Measurements from ENCODE around the gene MAST3.
"Not testable (repeated sequence)": the region's sequence is repeated elsewhere in the genome, so short reads cannot be mapped to it uniquely, and the experiment has no call there.

Gene MAST3

DNA sequence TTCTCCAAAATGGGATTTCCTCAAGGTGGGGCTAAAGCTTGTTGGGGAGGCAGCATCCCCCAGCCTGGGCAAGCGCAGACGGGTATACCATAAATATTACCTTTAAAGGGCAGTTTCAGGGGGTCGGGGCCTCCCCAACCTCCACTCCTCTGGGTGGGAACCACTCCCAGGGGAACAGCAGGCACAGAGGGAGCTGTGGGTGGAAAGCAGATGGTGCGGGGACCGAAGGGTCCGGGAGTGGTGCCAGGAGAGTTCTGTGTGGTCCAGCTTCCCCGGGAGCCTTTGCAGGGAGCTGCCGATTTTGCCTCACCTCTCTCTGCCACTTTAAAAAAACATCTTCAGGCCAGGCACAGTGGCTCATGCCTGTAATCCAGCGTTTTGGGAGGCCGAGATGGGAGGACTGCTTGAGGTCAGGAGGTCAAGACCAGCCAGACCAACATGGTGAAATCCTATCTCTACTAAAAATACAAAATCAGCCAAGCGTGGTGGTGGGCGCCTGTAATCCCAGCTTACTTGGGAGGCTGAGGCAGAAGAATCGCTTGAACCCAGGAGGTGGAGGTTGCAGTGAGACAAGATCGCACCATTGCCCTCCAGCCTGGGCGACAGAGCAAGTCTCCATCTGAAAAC is 5.5 kb downstream of the MAST3 start:
- no peak for DNase-seq (ENCODE audit: low read depth)
- TF ChIP-seq, protein P1, sequence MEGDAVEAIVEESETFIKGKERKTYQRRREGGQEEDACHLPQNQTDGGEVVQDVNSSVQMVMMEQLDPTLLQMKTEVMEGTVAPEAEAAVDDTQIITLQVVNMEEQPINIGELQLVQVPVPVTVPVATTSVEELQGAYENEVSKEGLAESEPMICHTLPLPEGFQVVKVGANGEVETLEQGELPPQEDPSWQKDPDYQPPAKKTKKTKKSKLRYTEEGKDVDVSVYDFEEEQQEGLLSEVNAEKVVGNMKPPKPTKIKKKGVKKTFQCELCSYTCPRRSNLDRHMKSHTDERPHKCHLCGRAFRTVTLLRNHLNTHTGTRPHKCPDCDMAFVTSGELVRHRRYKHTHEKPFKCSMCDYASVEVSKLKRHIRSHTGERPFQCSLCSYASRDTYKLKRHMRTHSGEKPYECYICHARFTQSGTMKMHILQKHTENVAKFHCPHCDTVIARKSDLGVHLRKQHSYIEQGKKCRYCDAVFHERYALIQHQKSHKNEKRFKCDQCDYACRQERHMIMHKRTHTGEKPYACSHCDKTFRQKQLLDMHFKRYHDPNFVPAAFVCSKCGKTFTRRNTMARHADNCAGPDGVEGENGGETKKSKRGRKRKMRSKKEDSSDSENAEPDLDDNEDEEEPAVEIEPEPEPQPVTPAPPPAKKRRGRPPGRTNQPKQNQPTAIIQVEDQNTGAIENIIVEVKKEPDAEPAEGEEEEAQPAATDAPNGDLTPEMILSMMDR (IDR thresholded peaks at IDR 0.05; ENCODE audit: low read depth, low read length, missing control alignments): no peak
- no peak overlapping the region for H3K4me3 ChIP-seq (ENCODE audit: low read depth, low read length)

DNA sequence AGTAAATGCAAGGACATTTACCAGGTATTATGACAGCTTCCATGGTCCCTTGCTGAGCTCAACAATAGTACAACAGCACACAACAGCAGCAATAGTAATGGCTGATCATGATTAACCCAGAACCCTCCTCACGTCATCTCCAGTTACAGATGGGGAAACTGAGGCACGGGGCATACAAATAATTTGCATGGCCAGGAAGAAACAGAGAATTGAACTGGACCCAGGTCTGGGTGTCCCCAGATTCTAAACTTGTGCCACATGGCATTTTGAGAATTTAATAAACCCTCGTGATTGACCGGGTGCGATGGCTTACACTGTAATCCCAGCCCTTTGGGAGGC is 7.2 kb downstream of the MAST3 start:
- TF ChIP-seq, protein P1 (IDR thresholded peaks at IDR 0.05; ENCODE audit: low read depth, low read length, missing control alignments): no peak
- DNase-seq (ENCODE audit: low read depth): no peak

DNA sequence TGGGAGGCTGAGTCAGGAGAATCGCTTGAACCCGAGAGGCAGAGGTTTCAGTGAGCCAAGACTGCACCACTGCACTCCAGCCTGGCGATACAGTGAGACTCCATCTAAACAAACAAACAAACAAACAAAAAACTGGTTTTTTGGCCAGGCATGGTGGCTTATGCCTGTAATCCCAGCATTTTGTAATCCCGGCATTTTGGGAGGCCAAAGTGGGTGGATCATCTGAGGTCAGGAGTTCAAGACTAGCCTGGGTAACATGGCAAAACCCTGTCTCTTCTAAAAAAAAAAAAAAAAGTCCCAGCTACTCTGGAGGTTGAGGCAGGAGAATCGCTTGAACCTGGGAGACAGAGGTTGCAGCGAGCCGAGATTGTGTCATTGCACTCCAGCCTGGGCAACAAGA is 7.7 kb downstream of the MAST3 start:
- not testable (repeated sequence) for DNase-seq (ENCODE audit: low read depth); H3K4me3 ChIP-seq (ENCODE audit: low read depth, low read length)

More for the DNA sequence above, 7.2 kb downstream of the MAST3 start:
- H3K4me3 ChIP-seq (ENCODE audit: low read depth, low read length): peak overlapping the region; percentile 45

DNA sequence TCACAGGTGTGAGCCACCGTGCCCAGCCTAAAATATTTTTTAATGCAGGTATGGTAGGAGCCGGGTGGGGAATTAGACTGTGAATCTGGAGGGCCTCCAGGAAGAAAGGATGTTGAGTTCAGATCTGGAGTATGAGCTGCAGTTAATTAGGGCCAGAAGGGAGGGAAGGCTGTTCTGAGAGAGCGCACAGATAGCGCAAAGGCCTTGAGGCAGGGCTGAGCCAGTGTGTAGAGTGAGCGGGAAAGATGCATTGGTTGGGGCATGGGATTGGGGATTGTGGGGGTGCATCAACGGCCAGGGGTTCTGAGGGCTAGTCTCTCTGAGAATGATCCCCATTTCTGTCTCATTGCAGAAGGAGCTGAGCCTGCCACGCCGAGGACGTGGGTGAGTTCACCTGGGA is 9.7 kb downstream of the MAST3 start:
- TF ChIP-seq, protein P1 (IDR thresholded peaks at IDR 0.05; ENCODE audit: low read depth, low read length, missing control alignments): no peak
- DNase-seq (ENCODE audit: low read depth): no peak
- H3K4me3 ChIP-seq (ENCODE audit: low read depth, low read length): no peak overlapping the region

DNA sequence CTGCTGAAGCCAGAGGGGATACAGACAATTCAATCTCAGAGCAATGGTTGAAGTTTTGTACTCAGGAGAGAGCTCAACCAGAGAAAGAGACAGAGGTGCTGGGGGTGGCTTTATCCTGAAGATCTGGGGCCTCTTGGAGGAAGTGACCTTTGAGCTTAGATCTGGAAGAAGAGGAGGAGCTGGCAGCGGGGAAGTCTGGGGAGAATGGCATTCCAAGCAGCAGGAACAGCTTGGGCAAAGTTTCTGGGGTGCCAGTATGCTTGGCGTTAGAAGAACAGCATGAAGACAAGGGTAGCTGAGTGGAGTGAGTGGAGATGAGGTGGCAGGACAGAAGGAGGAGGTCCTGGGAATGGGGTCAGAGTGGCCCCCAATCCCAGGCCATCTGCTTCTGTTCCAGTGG is 11.3 kb downstream of the MAST3 start:
- no peak for DNase-seq (ENCODE audit: low read depth)
- TF ChIP-seq, protein P1 (IDR thresholded peaks at IDR 0.05; ENCODE audit: low read depth, low read length, missing control alignments): no peak
- no peak overlapping the region for H3K4me3 ChIP-seq (ENCODE audit: low read depth, low read length)

DNA sequence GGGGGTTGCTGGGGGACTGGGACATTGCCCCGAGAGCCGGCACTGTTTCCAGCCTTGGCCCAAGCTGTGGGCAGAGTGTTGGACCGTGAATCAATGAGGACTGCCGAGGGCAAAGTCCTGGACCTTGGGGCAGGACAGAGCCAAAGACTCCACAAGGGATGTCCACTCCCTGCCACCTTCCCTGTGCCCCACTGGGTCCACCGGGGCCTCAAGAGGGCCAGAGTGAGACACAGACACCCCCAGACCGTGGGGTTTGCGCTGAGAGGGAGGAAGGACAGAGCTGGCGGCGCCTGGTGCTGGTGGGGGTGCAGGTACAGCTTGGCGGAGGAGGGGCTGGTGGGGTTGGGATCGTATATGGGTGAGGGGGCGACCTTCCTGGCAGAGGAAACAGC is 11.8 kb downstream of the MAST3 start:
- TF ChIP-seq, protein P1 (IDR thresholded peaks at IDR 0.05; ENCODE audit: low read depth, low read length, missing control alignments): no peak

DNA sequence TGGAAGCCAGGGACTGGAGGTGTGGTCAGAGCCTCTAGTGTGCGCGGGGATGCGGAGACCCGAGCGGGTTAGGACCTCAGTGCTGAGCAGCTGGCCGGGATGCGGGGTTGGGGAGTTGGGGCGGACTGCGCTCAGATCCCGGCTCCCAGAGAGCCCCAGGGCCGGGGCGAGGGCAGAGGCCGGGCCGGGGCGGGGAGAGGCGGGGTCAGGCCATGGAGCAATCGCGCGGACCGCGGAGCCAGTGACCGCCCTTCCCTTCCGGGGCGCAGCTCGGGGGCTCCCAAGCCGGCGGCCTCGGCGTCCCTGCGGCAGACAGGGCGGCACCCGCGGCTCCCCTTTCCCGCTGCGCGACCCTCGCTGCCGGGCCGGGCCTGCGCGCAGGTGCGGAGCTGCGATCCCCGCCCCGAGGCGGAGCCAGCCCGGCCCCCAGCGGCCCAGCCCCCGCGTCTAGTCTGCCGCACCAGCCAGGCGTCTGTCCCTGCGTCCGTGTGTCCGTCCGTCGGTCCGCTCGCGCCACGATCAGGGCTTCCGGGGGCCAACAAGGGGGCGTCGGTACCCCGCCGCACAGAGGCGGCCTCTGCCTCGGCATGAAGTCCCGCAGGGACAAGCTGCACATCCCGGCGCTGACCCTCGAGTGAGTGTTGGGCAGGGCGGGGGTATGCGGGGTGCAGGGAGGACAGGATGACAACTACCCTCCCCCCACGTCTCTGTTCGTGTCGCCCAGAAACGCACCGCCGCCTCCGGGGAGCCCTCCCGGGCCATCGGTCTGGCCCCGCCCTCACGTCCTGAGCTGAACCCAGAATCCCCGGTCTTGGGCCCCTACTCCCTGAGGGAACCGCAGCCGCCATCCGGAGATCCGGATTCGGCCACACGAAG is 12.4 kb downstream of the MAST3 start:
- no peak for DNase-seq (ENCODE audit: low read depth)
- H3K4me3 ChIP-seq (ENCODE audit: low read depth, low read length): peak overlapping the region; percentile 84
- TF ChIP-seq, protein P1 (IDR thresholded peaks at IDR 0.05; ENCODE audit: low read depth, low read length, missing control alignments): no peak

More for the DNA sequence above, 11.8 kb downstream of the MAST3 start:
- DNase-seq (ENCODE audit: low read depth): no peak
- H3K4me3 ChIP-seq (ENCODE audit: low read depth, low read length): peak overlapping the region; percentile 84
